ENCODE measurements around the gene GALNT18. TPM values are rescaled to one million over a fixed set of nuclear protein-coding genes. Genes with fewer than 3 reads are reported as not detected.

Gene GALNT18
- total RNA-seq, 2 donors from 2014 or later = 28.2 to 57.8 TPM

DNA sequence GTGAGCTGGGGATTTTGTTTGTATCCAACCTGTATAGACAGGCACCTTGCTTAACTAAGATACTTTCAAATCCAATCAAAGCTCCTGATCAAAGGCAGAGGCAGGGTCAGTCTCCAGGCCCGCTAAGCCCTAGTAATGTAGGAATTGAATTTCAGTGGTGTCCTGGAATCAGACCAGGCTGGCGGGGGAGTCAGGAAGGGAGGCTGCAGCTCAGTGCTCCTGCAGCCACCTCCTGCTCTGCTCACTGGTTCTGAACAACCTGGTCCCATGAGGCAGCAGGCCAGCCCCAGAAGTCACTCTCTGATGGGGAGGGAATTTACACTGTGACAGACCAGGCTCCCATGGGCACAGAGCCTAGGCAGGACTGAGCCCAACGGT, 38.5 kb upstream of the GALNT18 start:
- TF ChIP-seq, protein P1, sequence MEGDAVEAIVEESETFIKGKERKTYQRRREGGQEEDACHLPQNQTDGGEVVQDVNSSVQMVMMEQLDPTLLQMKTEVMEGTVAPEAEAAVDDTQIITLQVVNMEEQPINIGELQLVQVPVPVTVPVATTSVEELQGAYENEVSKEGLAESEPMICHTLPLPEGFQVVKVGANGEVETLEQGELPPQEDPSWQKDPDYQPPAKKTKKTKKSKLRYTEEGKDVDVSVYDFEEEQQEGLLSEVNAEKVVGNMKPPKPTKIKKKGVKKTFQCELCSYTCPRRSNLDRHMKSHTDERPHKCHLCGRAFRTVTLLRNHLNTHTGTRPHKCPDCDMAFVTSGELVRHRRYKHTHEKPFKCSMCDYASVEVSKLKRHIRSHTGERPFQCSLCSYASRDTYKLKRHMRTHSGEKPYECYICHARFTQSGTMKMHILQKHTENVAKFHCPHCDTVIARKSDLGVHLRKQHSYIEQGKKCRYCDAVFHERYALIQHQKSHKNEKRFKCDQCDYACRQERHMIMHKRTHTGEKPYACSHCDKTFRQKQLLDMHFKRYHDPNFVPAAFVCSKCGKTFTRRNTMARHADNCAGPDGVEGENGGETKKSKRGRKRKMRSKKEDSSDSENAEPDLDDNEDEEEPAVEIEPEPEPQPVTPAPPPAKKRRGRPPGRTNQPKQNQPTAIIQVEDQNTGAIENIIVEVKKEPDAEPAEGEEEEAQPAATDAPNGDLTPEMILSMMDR (IDR thresholded peaks at IDR 0.05) = no peak
- Histone ChIP-seq H3K4me1 (ENCODE audit: control insufficient read depth in 1 of 2, low read depth in 2 of 2) (no peaks in the 10 kb centered on the region), H3K36me3 (no peaks in the 10 kb centered on the region), H3K27me3 (replicated peaks; ENCODE audit: insufficient read depth) (no peaks in the 10 kb centered on the region), H3K9me3 (no peaks in the 10 kb centered on the region), H3K4me3 (no peak overlapping the region), H3K27ac (no peak overlapping the region)
- no peak for ATAC-seq (ENCODE audit: insufficient number of reproducible peaks, low FRiP score, low read depth)
- no peak for DNase-seq (ENCODE audit: low spot score)

DNA sequence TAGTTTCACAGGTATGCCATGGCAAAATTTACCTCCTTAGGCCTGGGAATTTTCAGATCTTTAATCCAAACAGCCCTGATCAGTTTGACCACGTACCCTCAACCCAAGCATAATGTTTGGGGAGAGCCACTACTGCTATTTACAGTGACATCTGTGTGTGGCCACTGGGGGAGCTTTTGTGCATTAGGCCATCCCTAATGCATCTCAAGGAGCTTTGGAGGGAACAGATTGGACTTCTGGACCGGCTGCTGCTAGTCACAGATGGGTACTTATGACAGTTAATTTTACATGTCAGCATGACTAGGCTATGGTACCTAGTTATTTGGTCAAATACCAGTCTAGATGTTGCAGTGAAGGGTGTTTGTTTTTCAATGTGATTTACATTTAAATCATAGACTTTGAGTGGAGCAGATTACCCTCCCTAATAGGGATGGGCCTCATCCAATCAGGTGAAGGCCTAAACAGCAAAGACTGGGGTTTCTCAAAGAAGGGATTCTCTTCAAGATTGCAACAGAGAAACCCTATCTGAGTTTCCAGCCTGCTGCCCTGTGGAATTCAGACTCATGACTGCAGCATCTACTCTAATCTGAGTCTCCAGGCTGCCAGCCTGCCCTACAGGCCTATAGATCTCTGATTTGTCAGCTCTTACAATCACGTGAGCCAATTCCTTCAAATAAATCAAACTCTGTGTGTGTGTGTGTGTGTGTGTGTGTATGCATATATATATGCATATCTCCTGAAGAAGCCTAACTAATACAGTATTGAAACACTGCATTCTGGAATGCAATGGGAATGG, 38.0 kb upstream of the GALNT18 start:
- H3K4me3 ChIP-seq = no peak overlapping the region
- H3K4me1 ChIP-seq (ENCODE audit: control insufficient read depth in 1 of 2, low read depth in 2 of 2) = no peaks in the 10 kb centered on the region
- DNase-seq (ENCODE audit: low spot score) (no peak), ATAC-seq (ENCODE audit: insufficient number of reproducible peaks, low FRiP score, low read depth) (no peak)
- H3K36me3 ChIP-seq = no peaks in the 10 kb centered on the region
- no peaks in the 10 kb centered on the region for H3K27me3 ChIP-seq (replicated peaks; ENCODE audit: insufficient read depth)
- H3K9me3 ChIP-seq = no peaks in the 10 kb centered on the region
- TF ChIP-seq, protein P1 (IDR thresholded peaks at IDR 0.05) = no peak
- no peak overlapping the region for H3K27ac ChIP-seq

DNA sequence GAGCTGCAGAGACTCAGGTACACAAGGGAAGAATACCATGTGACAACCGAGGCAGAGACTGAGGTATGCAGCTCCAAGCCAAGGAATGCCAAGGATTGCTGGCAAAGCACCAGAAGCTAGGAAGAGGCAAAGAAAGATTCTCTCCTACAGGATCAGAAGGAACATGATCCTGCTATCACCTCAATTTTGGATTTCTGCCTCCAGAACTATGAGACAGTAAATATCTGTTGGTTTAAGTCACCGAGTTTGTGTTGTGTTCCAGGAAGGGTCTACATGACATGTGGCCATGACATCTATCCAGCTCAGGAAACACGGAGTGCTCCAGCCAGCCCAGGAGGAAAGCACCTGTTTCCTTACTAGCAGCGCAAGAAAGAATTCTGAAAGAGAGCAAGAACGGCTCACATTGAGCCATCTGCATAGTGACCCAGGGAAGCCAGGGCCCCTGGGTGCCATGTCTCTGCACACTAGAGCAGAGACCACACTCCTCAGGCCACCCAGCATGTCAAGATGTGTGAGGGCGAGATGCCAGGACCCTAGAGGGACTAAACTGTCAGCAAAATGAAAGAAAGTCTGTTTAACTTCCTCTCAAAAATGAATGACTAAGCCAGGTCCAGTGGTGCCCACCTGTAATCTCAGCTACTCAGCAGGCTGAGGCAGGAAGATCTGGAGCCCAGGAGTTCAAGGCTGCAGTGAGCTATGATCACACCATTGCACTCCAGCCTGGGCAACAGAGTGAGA, 35.6 kb upstream of the GALNT18 start:
- no peak for ATAC-seq (ENCODE audit: insufficient number of reproducible peaks, low FRiP score, low read depth)
- Histone ChIP-seq H3K27ac (no peak overlapping the region), H3K4me3 (no peak overlapping the region), H3K36me3 (no peaks in the 10 kb centered on the region), H3K9me3 (no peaks in the 10 kb centered on the region), H3K4me1 (ENCODE audit: control insufficient read depth in 1 of 2, low read depth in 2 of 2) (no peaks in the 10 kb centered on the region), H3K27me3 (replicated peaks; ENCODE audit: insufficient read depth) (no peaks in the 10 kb centered on the region)
- no peak for DNase-seq (ENCODE audit: low spot score)
- TF ChIP-seq, protein P1 (IDR thresholded peaks at IDR 0.05) = no peak

- TF ChIP-seq, protein P1 (IDR thresholded peaks at IDR 0.05) = no peak
- Histone ChIP-seq H3K4me3 (no peak overlapping the region), H3K27me3 (replicated peaks; ENCODE audit: insufficient read depth) (no peaks in the 10 kb centered on the region), H3K36me3 (no peaks in the 10 kb centered on the region), H3K4me1 (ENCODE audit: control insufficient read depth in 1 of 2, low read depth in 2 of 2) (no peaks in the 10 kb centered on the region), H3K9me3 (no peaks in the 10 kb centered on the region), H3K27ac (no peak overlapping the region)
- ATAC-seq (ENCODE audit: insufficient number of reproducible peaks, low FRiP score, low read depth) (no peak), DNase-seq (ENCODE audit: low spot score) (no peak)
These were observed 19.8 kb upstream of the GALNT18 start for GRCh38 chr11:11641581-11641980.

DNA sequence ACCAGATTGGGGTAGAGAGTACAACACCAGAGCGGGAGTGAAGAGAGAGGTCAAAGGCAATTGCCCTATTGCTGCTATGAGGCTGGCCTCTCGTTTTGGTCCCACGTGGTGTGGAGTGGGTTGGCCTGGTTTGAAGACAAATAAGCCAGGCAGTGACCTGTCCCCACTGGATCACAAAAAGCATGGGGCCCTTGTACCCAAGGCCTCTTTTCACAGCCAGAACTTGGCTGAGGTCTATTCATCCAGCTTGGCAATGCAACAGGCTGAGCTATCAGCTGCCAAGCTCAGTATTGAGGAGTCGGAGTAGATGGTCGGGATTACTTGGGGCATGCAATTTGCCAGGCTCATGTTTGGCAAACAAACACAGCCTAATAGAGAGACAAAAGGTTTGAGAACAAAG, 19.2 kb upstream of the GALNT18 start:
- Histone ChIP-seq H3K4me3 (no peak overlapping the region), H3K9me3 (no peaks in the 10 kb centered on the region), H3K4me1 (ENCODE audit: control insufficient read depth in 1 of 2, low read depth in 2 of 2) (no peaks in the 10 kb centered on the region), H3K27me3 (replicated peaks; ENCODE audit: insufficient read depth) (no peaks in the 10 kb centered on the region), H3K27ac (no peak overlapping the region), H3K36me3 (no peaks in the 10 kb centered on the region)
- no peak for ATAC-seq (ENCODE audit: insufficient number of reproducible peaks, low FRiP score, low read depth)
- TF ChIP-seq, protein P1 (IDR thresholded peaks at IDR 0.05) = no peak
- DNase-seq (ENCODE audit: low spot score) = no peak
